ENCODE results near the gene FANCF. TPM values are rescaled to one million over a fixed set of nuclear protein-coding genes. Genes with fewer than 3 reads are reported as not detected.
A peak's percentile ranks its signal among the peaks of the same experiment; 100 is the strongest.

The FANCF gene, protein sequence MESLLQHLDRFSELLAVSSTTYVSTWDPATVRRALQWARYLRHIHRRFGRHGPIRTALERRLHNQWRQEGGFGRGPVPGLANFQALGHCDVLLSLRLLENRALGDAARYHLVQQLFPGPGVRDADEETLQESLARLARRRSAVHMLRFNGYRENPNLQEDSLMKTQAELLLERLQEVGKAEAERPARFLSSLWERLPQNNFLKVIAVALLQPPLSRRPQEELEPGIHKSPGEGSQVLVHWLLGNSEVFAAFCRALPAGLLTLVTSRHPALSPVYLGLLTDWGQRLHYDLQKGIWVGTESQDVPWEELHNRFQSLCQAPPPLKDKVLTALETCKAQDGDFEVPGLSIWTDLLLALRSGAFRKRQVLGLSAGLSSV
- total RNA-seq (10 to 100 TPM; 14.8 to 15.6 TPM), polyA plus RNA-seq (15.3 TPM)

GRCh38 chr11:22625448-22626287 lies at the start of gene FANCF:
TSS of gene FANCF (minus strand) at chr11:22625823. CDS start at chr11:22625810, 13 bp downstream.
- Histone ChIP-seq H3K4me3 (ENCODE audit: low read length) (peak within 1 kb of the TSS; percentile 95), H3K9me3 (ENCODE audit: low read length) (no peaks in the 10 kb centered on the region), H3K36me3 (ENCODE audit: insufficient read depth, low read length) (no peaks in the 10 kb centered on the region), H3K27me3 (ENCODE audit: insufficient read depth, low read length, poor library complexity, severe bottlenecking) (no peaks in the 10 kb centered on the region), H3K4me1 (ENCODE audit: insufficient read depth, low read length) (peaks cover 38% of the 10 kb centered on the region), H3K27ac (ENCODE audit: low read depth, low read length) (peak within 1 kb of the TSS; percentile 93)
- ChIA-PET CTCF (interaction anchor here (0.8 to 1.7 kb wide), 3 partner anchors 9 to 203 kb away, joined by 3 to 6 read pairs (median 4); partner anchors contain the start of gene SVIP), POLR2A (interaction anchor here (0.6 to 1.8 kb wide), 3 partner anchors 32 to 203 kb away, joined by 3 to 9 read pairs (median 3); partner anchors contain the start of gene SVIP)
- Mint-ChIP-seq H3K4me3 (peak within 1 kb of the TSS; percentile 96 to 99 (median 98)), H3K36me3 (peaks cover 0 to 33% (median 11%) of the 10 kb centered on the region in 3 donors), H3K27ac (peak within 1 kb of the TSS; percentile 91 to 99 (median 99)), H3K9me3 (no peaks in the 10 kb centered on the region), H3K4me1 (peaks cover 45 to 56% (median 51%) of the 10 kb centered on the region in 3 donors), H3K27me3 (no peaks in the 10 kb centered on the region)
- DNase-seq: peak; percentile 85 to 96 (median 95)

DNA sequence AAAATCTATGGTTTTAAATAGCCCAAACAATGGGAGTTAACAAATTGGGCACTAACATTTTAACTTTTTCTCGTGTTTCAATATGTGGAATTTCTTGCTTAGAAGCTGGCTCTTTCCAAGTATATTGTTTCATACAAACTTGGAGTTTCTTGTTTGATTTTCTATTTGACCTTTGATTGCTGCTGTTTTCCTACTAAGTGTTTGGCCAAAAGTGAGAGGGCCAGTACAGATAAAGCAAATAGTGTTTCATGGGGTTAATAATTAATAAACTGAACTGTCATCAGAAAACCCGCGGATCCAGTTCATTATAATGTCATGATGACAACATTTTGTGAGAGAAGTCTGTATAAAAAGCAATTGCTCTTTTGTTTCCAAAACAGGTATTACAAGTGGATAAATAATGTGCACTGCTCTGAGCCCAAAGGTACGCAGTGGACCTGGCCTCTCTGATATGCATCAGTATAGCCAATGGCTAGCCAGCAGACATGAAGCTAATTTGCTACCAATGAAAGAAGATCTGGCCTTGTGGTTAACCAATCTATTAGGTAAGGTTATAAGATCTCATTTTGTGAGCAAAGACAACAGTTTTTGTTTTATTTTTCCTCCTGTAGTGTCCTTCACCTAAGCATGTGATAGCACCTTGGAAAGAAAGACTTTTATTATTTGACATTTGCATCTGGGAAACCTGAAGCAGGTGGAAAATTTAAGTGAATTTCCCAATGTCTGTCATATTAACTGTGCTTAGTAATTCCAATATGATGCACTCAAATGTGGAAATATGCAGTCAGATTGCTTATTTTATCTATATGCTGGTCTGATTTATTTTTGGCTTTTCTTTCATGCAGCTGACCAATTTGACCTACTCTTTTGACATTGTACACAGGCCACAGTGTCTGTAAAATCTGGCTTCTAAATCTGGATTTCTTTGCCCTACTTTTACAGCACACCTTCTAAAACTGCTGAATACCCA lies 49.1 kb upstream of the FANCF start:
- Histone ChIP-seq H3K9me3 (ENCODE audit: low read length) (no peaks in the 10 kb centered on the region), H3K36me3 (ENCODE audit: insufficient read depth, low read length) (no peaks in the 10 kb centered on the region), H3K4me3 (ENCODE audit: low read length) (no peak overlapping the region), H3K27ac (ENCODE audit: low read depth, low read length) (no peak overlapping the region), H3K27me3 (ENCODE audit: insufficient read depth, low read length, poor library complexity, severe bottlenecking) (no peaks in the 10 kb centered on the region), H3K4me1 (ENCODE audit: insufficient read depth, low read length) (no peaks in the 10 kb centered on the region)
- ChIA-PET CTCF (no interaction called here), POLR2A (no interaction called here)
- Mint-ChIP-seq H3K27me3 (peaks cover 5 to 63% of the 10 kb centered on the region in 2 donors), H3K4me3 (no peak overlapping the region), H3K36me3 (no peaks in the 10 kb centered on the region), H3K4me1 (no peaks in the 10 kb centered on the region), H3K27ac (no peak overlapping the region), H3K9me3 (no peaks in the 10 kb centered on the region)
- DNase-seq: no peak

DNA sequence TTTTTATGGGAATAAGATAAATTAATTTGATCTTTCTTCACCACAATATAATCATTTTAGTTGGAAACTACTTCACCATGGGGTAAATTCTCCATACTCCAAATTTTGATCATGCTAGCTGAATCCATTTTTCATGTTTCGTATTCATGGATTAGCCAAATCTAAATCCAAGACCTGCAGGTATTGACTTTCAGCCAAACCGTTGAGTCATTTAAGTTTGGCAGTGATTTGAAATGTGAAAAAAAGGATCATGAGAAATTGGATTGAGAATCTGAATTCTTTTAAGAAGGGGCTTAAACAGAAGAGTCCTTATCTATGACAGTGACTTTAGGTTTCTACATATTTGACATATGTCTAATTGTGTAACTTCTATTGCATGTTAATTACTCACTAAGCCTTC lies 46.1 kb upstream of the FANCF start:
- no peak overlapping the region for H3K27ac ChIP-seq (ENCODE audit: low read depth, low read length)
- CTCF ChIA-PET: no interaction called here
- no peak for DNase-seq
- no peaks in the 10 kb centered on the region for H3K36me3 Mint-ChIP-seq
- H3K9me3 Mint-ChIP-seq: no peaks in the 10 kb centered on the region
- H3K27me3 Mint-ChIP-seq: peaks cover 18 to 79% of the 10 kb centered on the region in 2 donors
- no peaks in the 10 kb centered on the region for H3K4me1 ChIP-seq (ENCODE audit: insufficient read depth, low read length)
- POLR2A ChIA-PET: no interaction called here
- no peaks in the 10 kb centered on the region for H3K9me3 ChIP-seq (ENCODE audit: low read length)
- H3K4me3 ChIP-seq (ENCODE audit: low read length): no peak overlapping the region
- peaks cover 3 to 7% (median 4%) of the 10 kb centered on the region in 3 donors for H3K4me1 Mint-ChIP-seq
- H3K4me3 Mint-ChIP-seq: no peak overlapping the region
- no peaks in the 10 kb centered on the region for H3K27me3 ChIP-seq (ENCODE audit: insufficient read depth, low read length, poor library complexity, severe bottlenecking)
- H3K27ac Mint-ChIP-seq: no peak overlapping the region
- H3K36me3 ChIP-seq (ENCODE audit: insufficient read depth, low read length): no peaks in the 10 kb centered on the region

DNA sequence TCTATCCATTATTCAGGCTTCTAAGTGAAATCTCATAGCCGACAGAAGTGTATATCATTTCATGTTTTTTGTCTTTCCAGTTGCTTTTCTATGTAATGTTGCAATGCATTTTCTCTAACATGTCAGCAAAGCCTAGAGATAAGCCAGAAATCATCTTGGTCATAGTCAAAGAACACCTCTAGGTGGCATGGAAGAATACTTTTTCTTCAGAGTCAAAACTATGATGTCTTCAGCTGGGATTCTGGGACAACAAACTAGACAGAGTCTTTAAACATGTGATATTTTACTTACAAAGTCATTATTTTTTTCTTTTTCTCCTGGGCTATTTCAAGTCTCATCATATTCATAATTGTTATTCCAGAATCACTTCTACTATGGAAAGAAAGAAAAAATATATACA lies 45.2 kb upstream of the FANCF start:
- H3K27me3 ChIP-seq (ENCODE audit: insufficient read depth, low read length, poor library complexity, severe bottlenecking): peaks cover 6% of the 10 kb centered on the region
- no peaks in the 10 kb centered on the region for H3K4me1 ChIP-seq (ENCODE audit: insufficient read depth, low read length)
- peaks cover 24 to 85% of the 10 kb centered on the region in 2 donors for H3K27me3 Mint-ChIP-seq
- ChIA-PET CTCF (no interaction called here), POLR2A (no interaction called here)
- no peaks in the 10 kb centered on the region for H3K9me3 Mint-ChIP-seq
- H3K4me1 Mint-ChIP-seq: peaks cover 7 to 15% (median 11%) of the 10 kb centered on the region in 3 donors
- DNase-seq: peak in 1 of 5 donors; percentile 11
- no peaks in the 10 kb centered on the region for H3K9me3 ChIP-seq (ENCODE audit: low read length)
- no peak overlapping the region for H3K4me3 ChIP-seq (ENCODE audit: low read length)
- H3K36me3 ChIP-seq (ENCODE audit: insufficient read depth, low read length): no peaks in the 10 kb centered on the region
- no peak overlapping the region for H3K27ac ChIP-seq (ENCODE audit: low read depth, low read length)
- H3K4me3 Mint-ChIP-seq: no peak overlapping the region
- H3K27ac Mint-ChIP-seq: no peak overlapping the region
- H3K36me3 Mint-ChIP-seq: no peaks in the 10 kb centered on the region

DNA sequence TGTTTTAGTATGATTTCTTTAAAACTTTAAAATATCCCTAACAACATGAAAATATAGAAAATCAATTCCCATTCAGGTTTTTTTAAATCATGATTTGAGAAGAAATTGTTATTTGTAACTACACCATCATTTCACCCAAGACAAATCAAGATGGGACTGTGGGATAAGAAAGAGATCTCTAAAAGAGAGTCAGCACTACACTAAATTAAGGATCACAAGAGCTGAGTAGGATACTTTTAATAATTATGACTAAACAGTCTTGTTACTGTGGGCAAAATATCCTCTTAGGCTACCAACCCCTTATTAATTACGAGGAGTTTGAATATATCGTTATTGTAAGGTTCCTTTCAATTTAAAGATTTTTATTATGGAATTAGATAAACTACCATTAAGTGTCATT lies 43.7 kb upstream of the FANCF start:
- H3K27ac Mint-ChIP-seq: no peak overlapping the region
- Histone ChIP-seq H3K9me3 (ENCODE audit: low read length) (no peaks in the 10 kb centered on the region), H3K27me3 (ENCODE audit: insufficient read depth, low read length, poor library complexity, severe bottlenecking) (peaks cover 6% of the 10 kb centered on the region), H3K4me1 (ENCODE audit: insufficient read depth, low read length) (no peaks in the 10 kb centered on the region), H3K4me3 (ENCODE audit: low read length) (no peak overlapping the region), H3K36me3 (ENCODE audit: insufficient read depth, low read length) (no peaks in the 10 kb centered on the region), H3K27ac (ENCODE audit: low read depth, low read length) (no peak overlapping the region)
- DNase-seq: no peak
- H3K4me3 Mint-ChIP-seq: no peak overlapping the region
- ChIA-PET POLR2A (no interaction called here), CTCF (no interaction called here)
- H3K36me3 Mint-ChIP-seq: no peaks in the 10 kb centered on the region
- H3K9me3 Mint-ChIP-seq: no peaks in the 10 kb centered on the region
- peaks cover 7 to 16% (median 12%) of the 10 kb centered on the region in 3 donors for H3K4me1 Mint-ChIP-seq
- H3K27me3 Mint-ChIP-seq: peaks cover 28 to 83% of the 10 kb centered on the region in 2 donors

GRCh38 chr11:22668005-22668796 lies 42.6 kb upstream of the FANCF start:
- no peak overlapping the region for H3K27ac Mint-ChIP-seq
- Histone ChIP-seq H3K27me3 (ENCODE audit: insufficient read depth, low read length, poor library complexity, severe bottlenecking) (peaks cover 6% of the 10 kb centered on the region), H3K4me1 (ENCODE audit: insufficient read depth, low read length) (no peaks in the 10 kb centered on the region), H3K36me3 (ENCODE audit: insufficient read depth, low read length) (no peaks in the 10 kb centered on the region), H3K4me3 (ENCODE audit: low read length) (no peak overlapping the region), H3K9me3 (ENCODE audit: low read length) (no peaks in the 10 kb centered on the region), H3K27ac (ENCODE audit: low read depth, low read length) (no peak overlapping the region)
- no peak for DNase-seq
- H3K27me3 Mint-ChIP-seq: peaks cover 28 to 78% of the 10 kb centered on the region in 2 donors
- no peak overlapping the region for H3K4me3 Mint-ChIP-seq
- no peaks in the 10 kb centered on the region for H3K36me3 Mint-ChIP-seq
- H3K4me1 Mint-ChIP-seq: peaks cover 7 to 16% (median 12%) of the 10 kb centered on the region in 3 donors
- no peaks in the 10 kb centered on the region for H3K9me3 Mint-ChIP-seq
- ChIA-PET POLR2A (no interaction called here), CTCF (no interaction called here)

All from CD8-positive, alpha-beta memory T cell (primary cell).